Retinal pigment epithelial cell (primary cell): ENCODE results near the gene SPON2.

Experiments
- DNase-seq: peaks from one replicate; pipeline ENCODE4 v3.0.0-alpha.2; 2010; ENCODE audit warnings: low read depth
- H3K4me3 ChIP-seq: 2 replicates; pipeline ENCODE4 v1.5.1; 2011; ENCODE audit warnings: mild to moderate bottlenecking, low read length, control low read depth, moderate library complexity
- TF ChIP-seq, protein P1 (sequence below): conservative IDR thresholded peaks from 2 replicates; pipeline ENCODE4 v1.5.1; 2011; ENCODE audit warnings: low read depth, low read length, control low read depth, inconsistent platforms

The SPON2 gene

GRCh38 chr4:1192493-1193205, 20.3 kb upstream of the SPON2 start:
- TF ChIP-seq, protein P1, sequence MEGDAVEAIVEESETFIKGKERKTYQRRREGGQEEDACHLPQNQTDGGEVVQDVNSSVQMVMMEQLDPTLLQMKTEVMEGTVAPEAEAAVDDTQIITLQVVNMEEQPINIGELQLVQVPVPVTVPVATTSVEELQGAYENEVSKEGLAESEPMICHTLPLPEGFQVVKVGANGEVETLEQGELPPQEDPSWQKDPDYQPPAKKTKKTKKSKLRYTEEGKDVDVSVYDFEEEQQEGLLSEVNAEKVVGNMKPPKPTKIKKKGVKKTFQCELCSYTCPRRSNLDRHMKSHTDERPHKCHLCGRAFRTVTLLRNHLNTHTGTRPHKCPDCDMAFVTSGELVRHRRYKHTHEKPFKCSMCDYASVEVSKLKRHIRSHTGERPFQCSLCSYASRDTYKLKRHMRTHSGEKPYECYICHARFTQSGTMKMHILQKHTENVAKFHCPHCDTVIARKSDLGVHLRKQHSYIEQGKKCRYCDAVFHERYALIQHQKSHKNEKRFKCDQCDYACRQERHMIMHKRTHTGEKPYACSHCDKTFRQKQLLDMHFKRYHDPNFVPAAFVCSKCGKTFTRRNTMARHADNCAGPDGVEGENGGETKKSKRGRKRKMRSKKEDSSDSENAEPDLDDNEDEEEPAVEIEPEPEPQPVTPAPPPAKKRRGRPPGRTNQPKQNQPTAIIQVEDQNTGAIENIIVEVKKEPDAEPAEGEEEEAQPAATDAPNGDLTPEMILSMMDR: no peak
- no peak overlapping the region for H3K4me3 ChIP-seq
- DNase-seq: no peak

- peak; percentile 99 for DNase-seq
These were observed 19.7 kb upstream of the SPON2 start for GRCh38 chr4:1192091-1192492.

DNA sequence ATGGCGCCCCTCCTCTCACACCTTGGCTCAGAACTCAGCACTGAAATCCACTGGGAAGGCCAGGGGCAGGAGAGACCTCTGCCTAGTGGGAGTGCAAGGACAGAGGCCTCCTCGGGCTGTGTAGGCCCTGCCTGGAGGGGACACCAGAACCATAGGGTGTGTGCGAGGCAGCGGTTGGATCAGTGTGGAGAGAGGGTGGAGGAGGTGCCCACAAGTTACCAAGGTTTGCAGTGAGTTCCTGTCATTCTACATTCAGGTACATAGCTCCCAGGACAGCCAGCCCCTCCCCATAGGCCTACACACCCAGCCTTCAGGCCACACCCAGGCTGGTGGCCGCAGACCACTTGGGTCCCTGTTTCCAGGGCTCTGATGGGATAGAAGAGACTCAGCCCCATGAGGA, 19.2 kb upstream of the SPON2 start:
- no peak overlapping the region for H3K4me3 ChIP-seq
- TF ChIP-seq, protein P1: no peak
- no peak for DNase-seq

More at GRCh38 chr4:1192091-1192492, 19.7 kb upstream of the SPON2 start:
- TF ChIP-seq, protein P1: no peak
- no peak overlapping the region for H3K4me3 ChIP-seq

- DNase-seq: no peak
- TF ChIP-seq, protein P1: no peak
- no peak overlapping the region for H3K4me3 ChIP-seq
These were observed 14.8 kb upstream of the SPON2 start for GRCh38 chr4:1187182-1187581.

GRCh38 chr4:1183985-1184773, 11.8 kb upstream of the SPON2 start:
- no peak for DNase-seq
- TF ChIP-seq, protein P1: no peak
- no peak overlapping the region for H3K4me3 ChIP-seq

DNA sequence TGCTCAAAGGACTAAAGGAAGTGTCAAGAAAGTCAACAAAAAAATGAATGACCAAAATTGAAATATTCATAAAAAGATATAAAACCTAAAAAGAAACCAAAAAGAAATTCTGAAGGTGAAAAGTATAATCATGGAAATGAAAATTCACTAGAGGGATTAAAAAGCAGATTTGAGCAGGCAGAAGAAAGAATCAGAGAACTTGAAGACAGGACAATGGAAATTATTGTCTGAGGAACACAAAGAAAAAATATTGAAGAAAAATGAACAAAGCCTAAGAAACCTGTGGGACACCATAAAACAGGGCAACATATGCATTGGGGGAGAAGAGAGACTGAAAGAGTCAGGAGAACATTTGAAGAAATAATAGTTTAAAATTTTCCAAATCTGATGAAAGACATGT, 9.9 kb upstream of the SPON2 start:
- H3K4me3 ChIP-seq: no peak overlapping the region
- no peak for DNase-seq
- TF ChIP-seq, protein P1: no peak
